ENCODE measurements around the gene MCTP2. TPM values are rescaled to one million over a fixed set of nuclear protein-coding genes. Genes with fewer than 3 reads are reported as not detected.

MCTP2 gene
- total and polyA plus RNA-seq, 2 of the 13 experiments (the other 11 are each of a cell fraction or from before 2014, with no cell fraction given) = 5.1 to 8.6 TPM

GRCh38 chr15:94234300-94234699 is 2.9 kb downstream of the MCTP2 start:
- CTCF ChIA-PET (ENCODE audit: low intra/inter-chr PET ratio, low total read pairs) = no interaction called here
- H3K4me3 ChIP-seq (replicated peaks in 1 of 3; ENCODE audit: insufficient read depth in 1 of 3, low read depth in 2 of 3, low read length in 3 of 3) = no peak overlapping the region
- no peaks in the 10 kb centered on the region for H3K36me3 ChIP-seq (replicated peaks in 1 of 2; ENCODE audit: control insufficient read depth in 1 of 2, insufficient read depth in 2 of 2, low read length in 2 of 2)
- peaks cover 13% of the 10 kb centered on the region for H3K79me2 ChIP-seq (ENCODE audit: insufficient read depth, low read length)
- H3K4me2 ChIP-seq (ENCODE audit: low read depth, low read length) = no peak overlapping the region
- H3K9ac ChIP-seq (ENCODE audit: insufficient read depth, low read depth, low read length) = no peak overlapping the region
- whole genome bisulfite sequencing (ENCODE audit: low lambda C conversion rate) = 44% methylated on average over 3 of the region's 3 CpGs
- TF ChIP-seq ZHX1 (CRISPR knock-in tag; IDR thresholded peaks at IDR 0.05; ENCODE audit: low read depth) = no peak
- no peak for TF ChIP-seq MYNN (CRISPR knock-in tag; IDR thresholded peaks at IDR 0.05; ENCODE audit: low read depth)
- no peak for TF ChIP-seq TRIM22 (IDR thresholded peaks at IDR 0.05)
- intact Hi-C loops (cut with micrococcal nuclease; ENCODE audit: unreplicated experiment) (no loop called here), in situ Hi-C loops (cut with HindIII; ENCODE audit: extremely low pct_ligation_motif_present, low pct_unique_long_range_greater_than_20kb) (no loop called here)
- no peak for FAIRE-seq
- H4K20me1 ChIP-seq (ENCODE audit: insufficient read depth, low read length) = no peaks in the 10 kb centered on the region
- POLR2A ChIA-PET = no interaction called here
- H2AFZ ChIP-seq (ENCODE audit: low read length) = no peak overlapping the region
- ATAC-seq = no peak
- no peaks in the 10 kb centered on the region; a peak in 1 of 5 replicates for H3K27me3 ChIP-seq (ENCODE audit: control insufficient read depth in 1 of 2, insufficient read depth in 2 of 2, low read length in 2 of 2)
- H3K27ac ChIP-seq (ENCODE audit: extremely low read length, insufficient read depth, low read length) = no peak overlapping the region
- BruUV-seq (replicated peaks) = no TSS peak
- H3K4me1 ChIP-seq (ENCODE audit: insufficient read depth, low read length) = peaks cover 6% of the 10 kb centered on the region; the same call in 1 of the 2 replicates
- no peaks in the 10 kb centered on the region for H3K9me3 ChIP-seq (ENCODE audit: low read length)
- DNase-seq (ENCODE audit: low spot score) = no peak

GRCh38 chr15:94235041-94235440 is 3.7 kb downstream of the MCTP2 start:
- no peak overlapping the region for H3K4me2 ChIP-seq (ENCODE audit: low read depth, low read length)
- H3K4me1 ChIP-seq (ENCODE audit: insufficient read depth, low read length) = peaks cover 5% of the 10 kb centered on the region; the same call in 1 of the 2 replicates
- ChIA-PET POLR2A (interaction anchor here (1.4 kb wide), 1 partner anchor 13 kb away, joined by 5 read pairs; no protein-coding TSS in a partner anchor), CTCF (ENCODE audit: low intra/inter-chr PET ratio, low total read pairs) (no interaction called here)
- H2AFZ ChIP-seq (ENCODE audit: low read length) = no peak overlapping the region
- H3K4me3 ChIP-seq (replicated peaks in 1 of 3; ENCODE audit: insufficient read depth in 1 of 3, low read depth in 2 of 3, low read length in 3 of 3) = no peak overlapping the region
- in situ Hi-C loops (cut with HindIII; ENCODE audit: extremely low pct_ligation_motif_present, low pct_unique_long_range_greater_than_20kb) = no loop called here
- 63% methylated on average over 14 of the region's 14 CpGs for WGBS (ENCODE audit: low lambda C conversion rate)
- no peaks in the 10 kb centered on the region for H4K20me1 ChIP-seq (ENCODE audit: insufficient read depth, low read length)
- no peak for ATAC-seq
- BruUV-seq (replicated peaks) = no TSS peak
- H3K9ac ChIP-seq (ENCODE audit: insufficient read depth, low read depth, low read length) = no peak overlapping the region
- H3K9me3 ChIP-seq (ENCODE audit: low read length) = no peaks in the 10 kb centered on the region
- FAIRE-seq = no peak
- no peaks in the 10 kb centered on the region; a peak in 1 of 5 replicates for H3K27me3 ChIP-seq (ENCODE audit: control insufficient read depth in 1 of 2, insufficient read depth in 2 of 2, low read length in 2 of 2)
- intact Hi-C loops (cut with micrococcal nuclease; ENCODE audit: unreplicated experiment) = no loop called here
- H3K27ac ChIP-seq (ENCODE audit: extremely low read length, insufficient read depth, low read length) = no peak overlapping the region
- no peak for DNase-seq (ENCODE audit: low spot score)
- H3K36me3 ChIP-seq (replicated peaks in 1 of 2; ENCODE audit: control insufficient read depth in 1 of 2, insufficient read depth in 2 of 2, low read length in 2 of 2) = no peaks in the 10 kb centered on the region
- peaks cover 13% of the 10 kb centered on the region for H3K79me2 ChIP-seq (ENCODE audit: insufficient read depth, low read length)
- TF ChIP-seq MXD4 (CRISPR knock-in tag; IDR thresholded peaks at IDR 0.05) (no peak), ZNF746 (CRISPR knock-in tag; IDR thresholded peaks at IDR 0.05) (no peak), FUBP1 (CRISPR knock-in tag; IDR thresholded peaks at IDR 0.05; ENCODE audit: borderline replicate concordance) (no peak), ZNF772 (CRISPR knock-in tag; IDR thresholded peaks at IDR 0.05) (no peak), ZMYM2 (CRISPR knock-in tag; IDR thresholded peaks at IDR 0.05) (no peak), KLF15 (CRISPR knock-in tag; IDR thresholded peaks at IDR 0.05; ENCODE audit: borderline replicate concordance) (no peak), KAT7 (CRISPR knock-in tag; IDR thresholded peaks at IDR 0.05; ENCODE audit: borderline replicate concordance) (no peak)
- TF ChIP-seq, protein P1, sequence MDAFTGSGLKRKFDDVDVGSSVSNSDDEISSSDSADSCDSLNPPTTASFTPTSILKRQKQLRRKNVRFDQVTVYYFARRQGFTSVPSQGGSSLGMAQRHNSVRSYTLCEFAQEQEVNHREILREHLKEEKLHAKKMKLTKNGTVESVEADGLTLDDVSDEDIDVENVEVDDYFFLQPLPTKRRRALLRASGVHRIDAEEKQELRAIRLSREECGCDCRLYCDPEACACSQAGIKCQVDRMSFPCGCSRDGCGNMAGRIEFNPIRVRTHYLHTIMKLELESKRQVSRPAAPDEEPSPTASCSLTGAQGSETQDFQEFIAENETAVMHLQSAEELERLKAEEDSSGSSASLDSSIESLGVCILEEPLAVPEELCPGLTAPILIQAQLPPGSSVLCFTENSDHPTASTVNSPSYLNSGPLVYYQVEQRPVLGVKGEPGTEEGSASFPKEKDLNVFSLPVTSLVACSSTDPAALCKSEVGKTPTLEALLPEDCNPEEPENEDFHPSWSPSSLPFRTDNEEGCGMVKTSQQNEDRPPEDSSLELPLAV (CRISPR knock-in tag; conservative IDR thresholded peaks at IDR 0.05; ENCODE audit: low read depth) = no peak

All from HepG2 (cell line).